Effector CD8-positive, alpha-beta T cell (primary cell): ENCODE measurements around the gene BANF1.

Experiments used
- DNase-seq: peaks from one replicate; lab custom pipeline; 2025; lab: John Stamatoyannopoulos, UW
- total RNA-seq, 4 experiments: gene quantifications; one replicate each; lab custom pipeline; 2026; lab: John Stamatoyannopoulos, UW

The BANF1 gene
- total RNA-seq, result 16.8 to 23.5 (median 19.1) reads per million in 4 experiments

GRCh38 chr11:66001942-66002647, at the start of gene BANF1, which contains the start of gene EIF1AD:
TSS of gene BANF1 (plus strand) at chr11:66002503. CDS start at chr11:66003251, 748 bp downstream.
TSS of gene EIF1AD (minus strand) at chr11:66002157. CDS start at chr11:66000389, 1,768 bp downstream.
- peak; percentile 86 for DNase-seq

GRCh38 chr11:65953471-65953870, 48.8 kb upstream of the BANF1 start:
- DNase-seq, result no peak

GRCh38 chr11:65954771-65955170, 47.5 kb upstream of the BANF1 start:
- no peak for DNase-seq

GRCh38 chr11:65958291-65958690, 44.0 kb upstream of the BANF1 start:
- no peak for DNase-seq

GRCh38 chr11:65958774-65959420, 43.4 kb upstream of the BANF1 start:
- no peak for DNase-seq

GRCh38 chr11:65960824-65961266, 41.5 kb upstream of the BANF1 start:
- no peak for DNase-seq

GRCh38 chr11:65961267-65962140, 40.8 kb upstream of the BANF1 start, which contains the start of gene SART1:
TSS of gene SART1 (plus strand) at chr11:65961734. CDS start at chr11:65961781, 47 bp downstream.
- peak; percentile 95 for DNase-seq

- DNase-seq, result no peak
These were observed 40.1 kb upstream of the BANF1 start for GRCh38 chr11:65962141-65962564.

GRCh38 chr11:65964906-65965305, 37.4 kb upstream of the BANF1 start:
- DNase-seq, result no peak

GRCh38 chr11:65965986-65966762, 36.1 kb upstream of the BANF1 start:
- no peak for DNase-seq

- no peak for DNase-seq
These were observed 34.9 kb upstream of the BANF1 start for GRCh38 chr11:65967329-65967934.

- DNase-seq, result no peak
These were observed 33.5 kb upstream of the BANF1 start for GRCh38 chr11:65968600-65969482.

- DNase-seq, result no peak
These were observed 30.2 kb upstream of the BANF1 start for GRCh38 chr11:65972116-65972515.

GRCh38 chr11:65973439-65974110, 28.7 kb upstream of the BANF1 start:
- DNase-seq, result no peak

- no peak for DNase-seq
These were observed 26.5 kb upstream of the BANF1 start for GRCh38 chr11:65975771-65976170.

- DNase-seq, result no peak
These were observed 25.8 kb upstream of the BANF1 start for GRCh38 chr11:65976216-65977176.

GRCh38 chr11:65977621-65978390, 24.5 kb upstream of the BANF1 start:
- DNase-seq, result no peak
